HEK293T (cell line): ENCODE data around the gene SUN5.

ENCODE experiments used
- CTCF ChIA-PET: fragments of 350-600 bp; formaldehyde crosslinking; extraction: SDS; loops from one replicate; lab custom pipeline; 2021; ENCODE audit warnings: antibody characterized with exemption, inconsistent platforms; lab: Yijun Ruan, JAX
- POLR2A ChIA-PET: fragments of 350-600 bp; formaldehyde crosslinking; extraction: SDS; loops from one replicate; lab custom pipeline; 2020; ENCODE audit warnings: antibody characterized with exemption, inconsistent platforms; lab: Yijun Ruan, JAX
- DNase-seq: peaks from one replicate; pipeline ENCODE4 v3.0.0; 2012; ENCODE audit warnings: mixed read lengths; ENCODE audit errors: extremely low spot score
- ARNT ChIP-seq: fragments of 450-650 bp; IDR thresholded peaks from 2 replicates; pipeline ENCODE4 v1.6.1; 2017; ENCODE audit warnings: mild to moderate bottlenecking
- BHLHE40 ChIP-seq: fragments of 450-650 bp; IDR thresholded peaks from 2 replicates; pipeline ENCODE4 v1.6.1; 2016; ENCODE audit warnings: mild to moderate bottlenecking, moderate library complexity, borderline replicate concordance
- CTBP1 ChIP-seq: fragments of 450-650 bp; IDR thresholded peaks from 2 replicates; pipeline ENCODE4 v1.6.1; 2016; ENCODE audit warnings: borderline replicate concordance
- ELF4 ChIP-seq: fragments of 450-650 bp; IDR thresholded peaks from 2 replicates; pipeline ENCODE4 v1.6.1; 2017; ENCODE audit warnings: antibody characterized with exemption
- FOXA1 ChIP-seq: fragments of 450-650 bp; IDR thresholded peaks from 2 replicates; pipeline ENCODE4 v1.6.1; 2016; ENCODE audit warnings: mild to moderate bottlenecking
- FOXK2 ChIP-seq: fragments of 450-650 bp; IDR thresholded peaks from 2 replicates; pipeline ENCODE4 v1.6.1; 2016; ENCODE audit warnings: mild to moderate bottlenecking
- FOXM1 ChIP-seq: fragments of 450-650 bp; IDR thresholded peaks from 2 replicates; pipeline ENCODE4 v1.6.1; 2017; ENCODE audit warnings: mild to moderate bottlenecking, borderline replicate concordance
- HDGF ChIP-seq: fragments of 450-650 bp; IDR thresholded peaks from 2 replicates; pipeline ENCODE4 v1.6.1; 2017; ENCODE audit warnings: antibody characterized with exemption, borderline replicate concordance
- L3MBTL2 ChIP-seq: fragments of 450-650 bp; conservative IDR thresholded peaks from 2 replicates; pipeline ENCODE4 v1.6.1; 2016; ENCODE audit warnings: mild to moderate bottlenecking
- LEF1 ChIP-seq: fragments of 450-650 bp; IDR thresholded peaks from 2 replicates; pipeline ENCODE4 v1.6.1; 2017; ENCODE audit warnings: mild to moderate bottlenecking, borderline replicate concordance
- NFRKB ChIP-seq: fragments of 450-650 bp; IDR thresholded peaks from 2 replicates; pipeline ENCODE4 v1.6.1; 2016; ENCODE audit warnings: mild to moderate bottlenecking, moderate library complexity
- PKNOX1 ChIP-seq: fragments of 450-650 bp; IDR thresholded peaks from 2 replicates; pipeline ENCODE4 v1.6.1; 2016
- SP1 ChIP-seq: fragments of 450-650 bp; IDR thresholded peaks from 2 replicates; pipeline ENCODE4 v1.6.1; 2017
- SUZ12 ChIP-seq: fragments of 450-650 bp; IDR thresholded peaks from 2 replicates; pipeline ENCODE4 v1.6.1; 2016; ENCODE audit warnings: mild to moderate bottlenecking
- TARDBP ChIP-seq: fragments of 450-650 bp; IDR thresholded peaks from 2 replicates; pipeline ENCODE4 v1.6.1; 2016
- ZNF384 ChIP-seq: fragments of 450-650 bp; IDR thresholded peaks from 2 replicates; pipeline ENCODE4 v1.6.1; 2016

SUN5 gene

GRCh38 chr20:32984631-32985354 lies 19.4 kb downstream of the SUN5 start:
- ChIA-PET CTCF (no interaction called here), POLR2A (no interaction called here)
- no peak for TF ChIP-seq ELF4
- no peak for TF ChIP-seq FOXK2
- TF ChIP-seq NFRKB: no peak
- no peak for TF ChIP-seq PKNOX1
- no peak for TF ChIP-seq CTBP1
- TF ChIP-seq FOXA1: no peak
- TF ChIP-seq L3MBTL2: no peak
- no peak for TF ChIP-seq TARDBP
- TF ChIP-seq SUZ12: no peak
- no peak for TF ChIP-seq BHLHE40
- TF ChIP-seq LEF1: no peak
- no peak for TF ChIP-seq ZNF384
- no peak for TF ChIP-seq FOXM1
- TF ChIP-seq ARNT: no peak
- no peak for TF ChIP-seq HDGF
- no peak for TF ChIP-seq SP1
- DNase-seq: no peak

DNA sequence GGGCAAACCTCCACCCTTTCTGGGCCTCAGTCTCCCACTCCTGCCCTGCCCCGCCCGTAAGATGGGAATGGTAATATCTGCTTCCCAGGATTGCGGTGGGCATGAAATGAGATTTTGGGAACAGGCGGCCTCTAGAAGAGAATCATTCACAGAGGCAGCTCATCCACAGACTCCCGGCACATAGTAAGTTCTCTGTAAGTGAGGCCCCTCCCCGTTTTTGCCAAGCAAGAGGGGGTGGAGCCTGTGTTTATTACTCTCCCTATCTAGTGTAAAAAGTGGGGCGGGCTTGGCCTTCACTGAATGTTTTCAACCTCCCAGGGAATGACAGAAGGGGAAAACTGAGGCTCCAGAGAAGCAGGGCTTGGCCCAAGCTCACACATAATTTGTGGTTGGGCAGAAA lies 20.0 kb downstream of the SUN5 start:
- TF ChIP-seq TARDBP (no peak), SUZ12 (no peak), ELF4 (no peak), FOXK2 (no peak)
- CTCF ChIA-PET: no interaction called here
- DNase-seq: peak; percentile 23

GRCh38 chr20:32983459-32984112 lies 20.6 kb downstream of the SUN5 start:
- POLR2A ChIA-PET: no interaction called here
- no peak for DNase-seq
- CTCF ChIA-PET: interaction anchor here (0.6 kb wide), 1 partner anchor 113 kb away, joined by 3 read pairs; no protein-coding TSS in a partner anchor
- TF ChIP-seq FOXA1: no peak
- TF ChIP-seq ZNF384: no peak
- TF ChIP-seq SUZ12: no peak
- no peak for TF ChIP-seq SP1
- TF ChIP-seq NFRKB: no peak

More for the DNA sequence above, 20.0 kb downstream of the SUN5 start:
- POLR2A ChIA-PET: no interaction called here

- ChIA-PET CTCF (interaction anchor here (0.6 kb wide), 1 partner anchor 114 kb away, joined by 3 read pairs; no protein-coding TSS in a partner anchor), POLR2A (no interaction called here)
- no peak for DNase-seq
- TF ChIP-seq FOXK2 (no peak), TARDBP (no peak), SP1 (no peak), L3MBTL2 (no peak), NFRKB (no peak), HDGF (no peak), CTBP1 (no peak)
Measured at GRCh38 chr20:32982617-32983458, 21.4 kb downstream of the SUN5 start.

- ChIA-PET POLR2A (no interaction called here), CTCF (interaction anchor here (0.5 kb wide), 1 partner anchor 18 kb away, joined by 3 read pairs; no protein-coding TSS in a partner anchor)
- DNase-seq: no peak
- no peak for TF ChIP-seq ARNT
- no peak for TF ChIP-seq NFRKB
- no peak for TF ChIP-seq BHLHE40
- TF ChIP-seq FOXM1: no peak
- TF ChIP-seq HDGF: no peak
- TF ChIP-seq SP1: no peak
- no peak for TF ChIP-seq LEF1
- TF ChIP-seq TARDBP: no peak
- TF ChIP-seq PKNOX1: no peak
- TF ChIP-seq FOXK2: no peak
Measured at GRCh38 chr20:32980990-32981389, 23.2 kb downstream of the SUN5 start.

DNA sequence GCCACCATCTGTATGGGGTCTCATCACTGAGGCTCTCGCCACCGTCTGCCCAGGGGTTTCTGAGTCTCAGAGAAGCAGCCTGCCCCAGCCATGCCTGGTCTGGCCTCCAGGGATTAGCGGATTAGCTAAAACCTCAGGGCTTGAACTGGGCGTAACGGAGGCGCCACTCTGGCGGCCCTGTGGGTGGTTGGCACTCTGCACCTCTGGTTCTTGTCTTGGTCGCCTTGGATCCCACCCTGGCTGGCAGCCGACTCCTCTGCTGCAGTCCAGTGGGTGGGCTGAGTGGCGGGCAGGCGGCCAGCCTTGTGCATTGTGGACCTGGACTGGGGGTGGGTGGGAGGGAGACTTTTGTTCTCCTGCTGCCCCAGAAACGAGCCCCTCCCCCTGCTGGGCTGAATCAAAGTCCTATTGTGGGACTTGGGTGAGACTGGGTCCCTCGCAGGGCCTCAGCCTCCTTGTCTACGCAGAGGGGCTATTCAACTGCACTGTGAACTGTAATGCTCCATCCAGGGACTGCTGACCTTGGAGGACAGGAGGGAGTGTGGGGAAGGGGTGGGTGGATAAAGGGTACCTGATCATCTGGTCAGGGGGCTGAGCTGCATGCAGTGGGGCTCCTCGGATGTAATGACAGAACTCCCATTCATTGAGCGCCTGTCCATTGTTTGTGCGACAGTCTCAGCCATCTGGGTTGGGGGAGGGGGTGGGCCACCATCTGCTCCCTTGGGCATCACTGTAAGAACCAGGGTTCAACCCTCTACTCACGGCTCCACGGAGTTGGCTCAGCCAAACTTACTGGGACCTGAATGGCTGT lies 23.9 kb downstream of the SUN5 start:
- CTCF ChIA-PET: no interaction called here
- POLR2A ChIA-PET: no interaction called here
- DNase-seq: no peak
- TF ChIP-seq ELF4: no peak
- no peak for TF ChIP-seq NFRKB
- TF ChIP-seq FOXK2: no peak
- TF ChIP-seq SP1: no peak
- TF ChIP-seq SUZ12: no peak
- TF ChIP-seq ARNT: no peak
- TF ChIP-seq ZNF384: no peak
- TF ChIP-seq L3MBTL2: no peak
